ENCODE results near the gene TRIM62.

The TRIM62 gene

DNA sequence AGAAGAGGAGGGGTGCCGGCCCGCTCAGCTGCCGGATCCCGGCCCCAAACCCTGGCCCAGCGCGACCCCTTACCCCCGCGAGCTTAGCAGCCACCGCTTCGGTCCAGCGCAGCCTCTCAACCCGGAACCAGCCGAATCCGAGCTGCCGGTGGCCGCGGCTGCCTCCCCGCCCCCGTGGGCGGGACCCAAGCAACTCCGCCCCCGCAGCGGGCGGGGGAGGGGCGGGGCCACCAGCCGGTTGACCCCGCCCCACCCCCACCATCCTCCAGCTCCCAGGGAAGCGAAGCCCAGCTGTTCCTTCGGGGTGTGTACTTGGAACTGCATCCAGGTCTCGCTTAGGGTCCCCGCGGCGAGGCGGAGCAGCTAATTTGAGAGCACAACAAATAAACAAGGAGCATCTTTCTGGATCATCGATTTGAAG, at the start of gene TRIM62:
TRIM62 (minus strand) TSS at position 123 of the 421 bp plus-strand sequence. CDS start 611 bp downstream, outside the sequence.
- DNase-seq (ENCODE audit: extremely low read depth, low read depth) = peak; percentile 47
- TF ChIP-seq, protein P1, sequence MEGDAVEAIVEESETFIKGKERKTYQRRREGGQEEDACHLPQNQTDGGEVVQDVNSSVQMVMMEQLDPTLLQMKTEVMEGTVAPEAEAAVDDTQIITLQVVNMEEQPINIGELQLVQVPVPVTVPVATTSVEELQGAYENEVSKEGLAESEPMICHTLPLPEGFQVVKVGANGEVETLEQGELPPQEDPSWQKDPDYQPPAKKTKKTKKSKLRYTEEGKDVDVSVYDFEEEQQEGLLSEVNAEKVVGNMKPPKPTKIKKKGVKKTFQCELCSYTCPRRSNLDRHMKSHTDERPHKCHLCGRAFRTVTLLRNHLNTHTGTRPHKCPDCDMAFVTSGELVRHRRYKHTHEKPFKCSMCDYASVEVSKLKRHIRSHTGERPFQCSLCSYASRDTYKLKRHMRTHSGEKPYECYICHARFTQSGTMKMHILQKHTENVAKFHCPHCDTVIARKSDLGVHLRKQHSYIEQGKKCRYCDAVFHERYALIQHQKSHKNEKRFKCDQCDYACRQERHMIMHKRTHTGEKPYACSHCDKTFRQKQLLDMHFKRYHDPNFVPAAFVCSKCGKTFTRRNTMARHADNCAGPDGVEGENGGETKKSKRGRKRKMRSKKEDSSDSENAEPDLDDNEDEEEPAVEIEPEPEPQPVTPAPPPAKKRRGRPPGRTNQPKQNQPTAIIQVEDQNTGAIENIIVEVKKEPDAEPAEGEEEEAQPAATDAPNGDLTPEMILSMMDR (IDR thresholded peaks at IDR 0.05; ENCODE audit: low read depth, low read length, missing control alignments) = no peak
- H3K4me3 ChIP-seq (replicated peaks; ENCODE audit: low read depth, low read length) = peak within 1 kb of the TSS; percentile 58

GRCh38 chr1:33231166-33231565, 49.3 kb upstream of the TRIM62 start:
- TF ChIP-seq, protein P1 (IDR thresholded peaks at IDR 0.05; ENCODE audit: low read depth, low read length, missing control alignments) = no peak
- no peak overlapping the region for H3K4me3 ChIP-seq (replicated peaks; ENCODE audit: low read depth, low read length)
- no peak for DNase-seq (ENCODE audit: extremely low read depth, low read depth)

DNA sequence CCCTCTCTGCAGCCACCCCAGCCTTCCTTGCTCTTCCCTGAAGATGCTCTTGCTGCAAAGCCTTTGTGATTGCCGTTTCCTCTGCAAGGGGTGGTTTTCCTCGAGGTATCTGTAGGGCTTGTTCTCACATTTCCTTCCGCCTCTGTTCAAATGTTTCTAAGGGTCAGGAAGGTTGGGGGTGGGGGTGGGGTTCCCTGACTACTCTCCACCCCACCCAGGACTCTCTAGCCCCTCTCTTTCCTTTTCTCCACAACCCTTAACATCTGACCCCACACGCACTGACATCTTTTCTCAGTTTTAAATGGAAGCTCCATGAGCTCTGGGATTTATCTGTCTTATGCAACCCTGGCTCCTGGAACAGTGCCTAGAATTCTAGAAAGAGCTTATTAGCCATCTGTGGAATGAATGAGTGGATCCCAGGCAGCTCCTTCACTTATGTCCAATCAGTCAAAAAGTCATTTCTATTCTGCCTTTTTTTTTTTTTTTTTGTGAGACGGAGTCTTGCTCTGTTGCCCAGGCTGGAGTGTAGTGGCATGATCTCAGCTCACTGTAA, 47.2 kb upstream of the TRIM62 start:
- DNase-seq (ENCODE audit: extremely low read depth, low read depth) = peak; percentile 55
- TF ChIP-seq, protein P1 (IDR thresholded peaks at IDR 0.05; ENCODE audit: low read depth, low read length, missing control alignments) = no peak
- no peak overlapping the region for H3K4me3 ChIP-seq (replicated peaks; ENCODE audit: low read depth, low read length)

DNA sequence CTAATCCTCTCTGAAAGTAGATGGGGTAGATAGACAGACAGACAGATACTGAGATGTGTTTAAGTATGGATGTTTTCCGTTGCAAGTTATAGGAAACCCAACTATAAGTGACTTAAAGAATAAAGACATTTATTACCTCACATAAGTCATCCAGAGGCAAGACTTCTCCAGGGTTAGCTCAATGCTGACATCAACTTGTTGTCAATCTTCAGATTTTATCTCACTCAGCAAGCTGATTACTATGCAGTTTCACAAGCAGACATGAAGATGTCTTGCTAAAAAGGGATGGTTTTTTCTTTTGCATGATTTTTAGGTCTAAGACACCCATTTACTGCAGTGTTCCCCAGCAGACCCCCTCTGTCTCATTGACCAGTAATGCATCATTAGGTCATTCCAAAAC, 43.7 kb upstream of the TRIM62 start:
- H3K4me3 ChIP-seq (replicated peaks; ENCODE audit: low read depth, low read length) = no peak overlapping the region
- no peak for DNase-seq (ENCODE audit: extremely low read depth, low read depth)
- TF ChIP-seq, protein P1 (IDR thresholded peaks at IDR 0.05; ENCODE audit: low read depth, low read length, missing control alignments) = no peak

DNA sequence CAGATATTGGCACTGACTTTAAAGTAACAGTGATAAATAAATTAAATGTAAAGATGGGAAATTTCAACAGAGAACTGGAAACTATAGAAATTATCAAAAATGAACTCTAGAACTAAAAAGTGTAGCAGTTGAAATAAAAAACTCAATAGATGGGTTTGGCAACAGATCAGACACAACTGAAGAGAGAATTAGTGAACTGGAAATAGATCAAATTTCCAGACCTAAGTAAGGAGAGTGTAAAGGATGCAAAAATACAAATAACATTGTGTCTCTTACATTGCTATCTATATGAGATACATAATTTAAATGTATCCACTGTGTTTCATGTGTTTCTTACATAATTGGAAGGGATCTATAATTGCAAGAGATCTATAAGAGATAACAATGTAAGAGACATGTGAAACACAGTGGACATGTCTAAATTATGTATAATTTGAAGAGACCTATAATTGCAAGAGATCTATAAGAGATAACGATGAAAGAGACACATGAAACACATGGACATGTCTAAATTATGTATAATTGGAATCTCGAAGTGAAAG, 42.4 kb upstream of the TRIM62 start:
- H3K4me3 ChIP-seq (replicated peaks; ENCODE audit: low read depth, low read length) = no peak overlapping the region
- TF ChIP-seq, protein P1 (IDR thresholded peaks at IDR 0.05; ENCODE audit: low read depth, low read length, missing control alignments) = no peak
- no peak for DNase-seq (ENCODE audit: extremely low read depth, low read depth)

GRCh38 chr1:33222381-33222780, 40.5 kb upstream of the TRIM62 start:
- TF ChIP-seq, protein P1 (IDR thresholded peaks at IDR 0.05; ENCODE audit: low read depth, low read length, missing control alignments) = no peak
- DNase-seq (ENCODE audit: extremely low read depth, low read depth) = no peak
- no peak overlapping the region for H3K4me3 ChIP-seq (replicated peaks; ENCODE audit: low read depth, low read length)

DNA sequence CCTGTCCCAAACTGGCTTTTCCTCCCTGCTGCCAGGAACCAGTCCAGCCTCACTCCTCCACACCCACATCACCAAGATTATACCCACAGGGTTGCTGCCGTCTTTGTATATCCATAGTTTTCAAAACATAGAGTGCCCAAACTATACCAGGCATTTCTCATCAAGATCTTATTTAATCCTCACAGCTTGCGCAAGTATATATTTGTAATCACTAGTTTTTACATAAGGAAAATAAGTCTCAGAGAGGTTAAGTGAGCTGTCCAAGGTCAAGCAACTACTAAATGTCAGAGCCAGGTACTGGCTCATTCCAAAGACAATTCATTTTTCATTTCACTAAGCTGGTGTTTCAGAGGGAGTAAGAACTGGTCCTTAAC, 39.5 kb upstream of the TRIM62 start:
- no peak overlapping the region for H3K4me3 ChIP-seq (replicated peaks; ENCODE audit: low read depth, low read length)
- TF ChIP-seq, protein P1 (IDR thresholded peaks at IDR 0.05; ENCODE audit: low read depth, low read length, missing control alignments) = no peak
- no peak for DNase-seq (ENCODE audit: extremely low read depth, low read depth)

Measured in HFF-Myc (cell line).